HG03066 (cell line): ENCODE measurements around the gene LTO1.

Experiments used
- ATAC-seq: cut with Tn5 transposase; IDR thresholded peaks from one replicate; pipeline ENCODE4 v1.9.1; 2021; ENCODE audit warnings: low read depth; ENCODE audit not compliant: unreplicated experiment

Gene LTO1, protein sequence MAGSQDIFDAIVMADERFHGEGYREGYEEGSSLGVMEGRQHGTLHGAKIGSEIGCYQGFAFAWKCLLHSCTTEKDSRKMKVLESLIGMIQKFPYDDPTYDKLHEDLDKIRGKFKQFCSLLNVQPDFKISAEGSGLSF

GRCh38 chr11:69674886-69675714, at the start of gene LTO1:
Gene LTO1, minus strand, starts transcription at chr11:69675353. Its CDS starts 114 bp downstream, at chr11:69675239.
- peak; percentile 87 for ATAC-seq

GRCh38 chr11:69721745-69722144, 46.6 kb upstream of the LTO1 start:
- ATAC-seq: no peak

GRCh38 chr11:69721106-69721505, 46.0 kb upstream of the LTO1 start:
- ATAC-seq: no peak

DNA sequence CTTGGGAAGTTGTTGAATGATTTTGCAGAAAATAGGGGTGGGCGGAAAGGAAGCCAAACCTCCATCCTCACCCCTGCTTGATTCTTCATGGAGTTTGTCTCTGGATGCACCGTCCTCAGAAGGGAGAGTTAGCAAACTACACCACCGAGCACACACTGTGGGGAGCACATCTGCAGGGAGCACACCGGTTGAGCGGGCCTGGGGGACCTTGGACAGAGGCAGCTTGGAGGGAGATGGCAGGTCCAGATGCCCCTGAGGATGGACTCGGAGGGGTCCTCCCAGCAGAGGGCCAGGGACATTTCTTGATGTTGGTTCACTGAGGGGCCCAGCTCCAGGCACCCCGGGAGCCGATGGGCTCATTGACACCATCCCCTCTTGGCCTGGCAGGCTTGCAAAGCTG, 43.8 kb upstream of the LTO1 start:
- no peak for ATAC-seq

DNA sequence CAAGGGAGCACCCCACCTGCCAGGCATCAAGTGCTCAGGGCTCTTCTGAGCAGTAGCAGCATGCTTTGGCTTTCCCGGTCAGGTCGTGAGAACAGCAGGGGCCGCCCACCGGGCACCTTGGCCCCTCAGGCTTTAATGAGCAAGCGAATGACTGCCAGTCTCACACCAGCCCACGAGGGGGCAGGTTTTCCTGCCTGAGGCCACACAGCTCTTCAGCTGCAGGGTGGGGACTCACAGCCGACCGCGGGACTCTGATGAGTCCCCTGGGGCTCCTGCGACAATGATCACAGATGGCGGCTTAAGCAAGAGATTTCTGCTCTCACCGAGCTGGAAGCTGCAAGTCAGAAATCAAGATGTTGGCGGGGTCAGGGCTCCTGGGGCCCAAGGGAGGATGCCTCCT, 43.0 kb upstream of the LTO1 start:
- no peak for ATAC-seq

- no peak for ATAC-seq
Measured at GRCh38 chr11:69716891-69717747, 42.0 kb upstream of the LTO1 start.

DNA sequence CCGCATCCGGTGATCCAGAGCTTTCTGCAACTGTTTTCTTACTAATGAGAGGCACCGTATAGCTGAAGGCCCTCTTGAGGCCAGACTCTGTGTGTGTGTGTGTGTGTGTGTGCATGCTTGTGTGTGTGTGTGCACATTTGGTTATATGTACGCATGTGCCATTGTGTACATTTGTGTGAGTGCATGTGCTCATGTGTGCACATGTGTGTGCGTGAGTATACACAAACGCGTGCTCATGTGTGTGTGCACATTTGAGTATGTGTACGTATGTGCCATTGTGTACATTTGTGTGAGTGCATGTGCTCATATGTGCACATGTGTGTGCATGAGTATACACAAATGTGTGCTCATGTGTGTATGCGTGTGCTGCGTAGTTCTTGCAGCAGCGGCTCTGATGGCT, 40.9 kb upstream of the LTO1 start:
- no peak for ATAC-seq

DNA sequence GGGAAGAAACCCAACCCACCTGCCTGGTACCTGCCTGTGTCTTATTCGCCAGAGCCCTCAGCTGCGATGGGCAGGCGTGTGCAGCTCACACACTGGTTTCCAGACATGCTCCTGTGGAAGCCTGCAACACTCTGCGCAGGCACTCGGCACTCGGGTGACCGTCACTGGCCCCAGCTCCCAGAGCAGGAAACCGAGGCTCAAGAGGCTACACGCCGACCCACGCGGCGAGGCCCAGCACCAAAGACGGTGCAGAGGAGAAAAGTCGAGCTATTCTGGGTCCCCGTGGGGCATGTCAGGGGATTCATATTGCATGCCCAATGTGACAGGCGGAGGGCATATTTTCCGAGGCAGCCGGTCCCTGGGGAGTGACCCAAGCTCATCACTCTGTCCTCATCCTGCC, 40.3 kb upstream of the LTO1 start:
- no peak for ATAC-seq

DNA sequence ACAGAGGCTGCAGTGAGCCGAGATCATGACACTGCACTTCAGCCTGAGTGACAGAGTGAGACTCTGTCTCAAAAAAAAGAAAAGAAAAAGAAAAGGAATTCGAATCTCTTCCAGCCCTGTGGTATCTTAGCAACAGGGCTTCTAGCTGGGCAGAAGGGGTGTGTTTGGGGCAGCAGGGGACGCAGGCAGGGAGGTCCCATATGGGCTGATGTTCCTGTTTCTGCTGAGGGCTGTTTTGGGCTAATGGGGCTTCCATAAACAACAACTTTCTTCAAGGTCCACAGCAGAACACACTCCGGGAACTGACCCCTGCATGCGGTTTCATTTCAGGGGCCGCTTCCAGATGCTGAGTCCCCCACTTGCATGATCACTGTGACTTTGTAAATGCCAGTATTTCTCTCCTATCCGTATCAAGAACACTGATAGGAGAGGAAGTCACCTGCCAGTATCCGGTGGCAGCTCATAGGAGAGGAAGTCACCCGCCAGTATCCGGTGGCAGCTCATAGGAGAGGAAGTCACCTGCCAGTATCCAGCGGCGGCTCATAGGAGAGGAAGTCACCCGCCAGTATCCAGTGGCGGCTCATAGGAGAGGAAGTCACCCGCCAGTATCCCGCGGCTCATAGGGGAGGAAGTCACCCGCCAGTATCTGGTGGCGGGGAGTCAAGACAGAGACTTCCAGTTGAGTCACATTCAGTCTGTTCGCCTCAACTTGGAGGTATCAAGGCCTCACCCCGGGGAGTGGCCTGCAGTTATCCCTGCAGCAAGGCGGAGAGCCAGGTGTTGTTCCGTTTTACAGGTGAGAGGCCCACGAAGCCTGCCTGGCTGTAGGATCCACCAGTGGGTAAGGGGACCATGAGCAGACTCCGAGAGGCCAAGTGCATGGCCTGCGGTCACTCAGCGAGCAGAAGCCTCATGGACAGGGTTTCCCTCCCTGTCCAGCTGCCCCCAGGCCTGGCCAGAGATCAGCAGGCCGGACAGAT, 37.0 kb upstream of the LTO1 start:
- ATAC-seq: no peak

GRCh38 chr11:69708736-69709401, 33.7 kb upstream of the LTO1 start:
- ATAC-seq: no peak

DNA sequence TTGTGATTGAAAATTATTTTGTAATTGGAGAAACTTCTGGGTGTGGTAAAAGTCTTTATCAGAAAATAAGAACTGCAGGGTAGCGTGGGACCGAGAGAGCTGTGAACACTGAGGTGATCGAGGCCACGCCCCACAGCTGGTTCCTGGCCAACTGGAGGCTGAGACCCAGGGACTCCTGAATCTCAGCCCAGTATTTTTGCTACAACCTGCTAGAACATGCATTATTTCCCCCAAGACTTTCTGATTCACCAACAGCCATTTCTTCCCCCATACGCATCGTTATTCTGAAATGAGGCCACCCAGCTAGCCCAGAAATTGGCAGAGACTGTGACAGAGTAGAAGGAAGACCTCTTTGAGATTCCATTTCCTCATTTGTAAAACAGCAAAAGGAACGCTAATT, 32.0 kb upstream of the LTO1 start:
- no peak for ATAC-seq

DNA sequence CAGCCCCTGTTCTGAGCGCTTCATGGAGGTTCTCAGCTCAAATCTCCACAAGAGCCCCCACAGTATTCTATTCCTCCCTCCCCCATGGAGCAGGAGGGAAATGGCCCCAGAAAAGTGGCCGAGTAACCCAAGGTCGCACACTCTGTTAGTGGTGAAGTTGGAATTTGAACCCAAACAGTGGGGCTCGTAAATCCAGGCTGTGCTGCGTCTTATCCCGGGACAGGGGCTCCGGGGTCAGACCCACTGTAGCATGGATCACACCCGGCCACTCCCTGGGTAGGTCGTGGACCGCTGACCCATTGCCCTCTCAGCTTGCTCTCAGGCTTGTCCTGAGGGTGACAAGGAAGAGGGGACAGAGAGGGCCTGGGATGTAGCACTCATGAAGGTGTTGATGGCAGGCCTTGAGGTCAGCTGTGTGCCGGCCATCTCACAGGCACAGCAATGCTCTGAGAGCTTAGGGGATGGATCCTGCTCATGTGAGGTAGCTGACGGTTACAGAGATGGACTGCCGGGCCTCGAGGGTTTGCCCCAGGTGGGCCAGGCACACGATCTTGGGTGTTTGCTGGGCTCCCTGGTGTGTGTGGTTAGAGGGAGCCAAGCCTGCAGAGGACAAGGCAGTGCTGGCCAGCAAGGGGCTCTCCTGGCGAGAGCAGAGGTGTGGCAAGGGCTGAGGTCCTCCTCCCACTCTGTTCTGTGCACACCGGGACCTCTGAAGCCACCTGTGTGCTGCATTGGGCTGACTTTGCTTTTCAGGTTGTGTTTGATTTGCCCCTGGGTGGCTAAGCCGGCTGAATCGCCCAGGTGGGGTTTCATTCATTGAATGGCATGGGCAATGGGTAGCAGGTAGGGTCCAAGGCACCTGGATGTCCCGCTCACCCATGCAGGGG, 31.0 kb upstream of the LTO1 start:
- no peak for ATAC-seq

DNA sequence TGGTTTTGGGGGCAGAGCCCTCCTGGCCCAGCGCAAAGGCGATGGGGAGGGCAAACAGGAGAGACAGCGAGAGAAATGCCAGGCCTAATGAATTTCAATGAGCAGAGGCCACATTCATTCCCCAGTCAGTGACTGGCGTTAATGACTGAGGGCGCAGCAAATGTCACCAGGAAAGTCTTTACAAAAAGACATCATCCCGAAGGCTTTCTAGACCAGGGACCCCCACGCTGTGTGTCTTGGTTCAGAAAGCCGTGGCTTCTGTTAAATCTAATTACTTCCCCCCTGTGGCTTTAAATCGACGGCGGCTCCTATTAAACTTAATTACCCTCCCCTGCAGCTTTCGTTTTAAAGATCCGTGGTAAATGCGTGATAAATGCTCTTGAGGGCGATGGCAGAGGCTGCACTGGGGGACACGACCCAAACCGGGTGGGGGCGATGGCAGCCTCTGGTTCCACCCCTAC, 30.2 kb upstream of the LTO1 start:
- no peak for ATAC-seq

GRCh38 chr11:69704508-69705253, 29.5 kb upstream of the LTO1 start:
- no peak for ATAC-seq

- no peak for ATAC-seq
Measured at GRCh38 chr11:69703768-69704507, 28.8 kb upstream of the LTO1 start, which contains the start of gene FGF19. Gene FGF19, minus strand, starts transcription at chr11:69704022. Its CDS starts 146 bp downstream, at chr11:69703876.

GRCh38 chr11:69703453-69703767, 28.3 kb upstream of the LTO1 start:
- ATAC-seq: no peak

GRCh38 chr11:69702769-69703452, 27.8 kb upstream of the LTO1 start:
- no peak for ATAC-seq
